HK-2 (cell line): Measurements from ENCODE around the gene PRCP.

Experiments
- DNase-seq: peaks from one replicate; pipeline ENCODE4 v3.0.0-alpha.2; 2018; ENCODE audit not compliant: unreplicated experiment

PRCP gene

DNA sequence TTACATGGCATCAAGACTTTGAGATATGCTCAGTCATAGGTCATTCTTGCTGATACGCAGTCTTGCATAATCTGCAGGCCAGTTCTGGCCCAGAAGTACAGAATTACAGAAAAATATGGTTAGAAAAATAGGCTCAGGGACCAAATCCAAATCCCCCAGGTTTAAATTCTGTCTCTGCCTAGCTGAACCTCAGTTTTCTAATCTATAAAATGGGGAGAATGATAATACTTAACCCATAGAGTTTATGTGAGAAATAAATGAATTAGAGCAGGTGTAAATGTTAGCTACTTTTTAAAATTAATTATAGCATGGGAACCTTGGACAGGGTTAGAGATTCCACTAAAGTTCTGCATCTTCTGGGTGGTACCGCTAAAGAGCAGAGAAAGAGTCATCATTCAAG is 114.2 kb downstream of the PRCP start:
- no peak for DNase-seq

DNA sequence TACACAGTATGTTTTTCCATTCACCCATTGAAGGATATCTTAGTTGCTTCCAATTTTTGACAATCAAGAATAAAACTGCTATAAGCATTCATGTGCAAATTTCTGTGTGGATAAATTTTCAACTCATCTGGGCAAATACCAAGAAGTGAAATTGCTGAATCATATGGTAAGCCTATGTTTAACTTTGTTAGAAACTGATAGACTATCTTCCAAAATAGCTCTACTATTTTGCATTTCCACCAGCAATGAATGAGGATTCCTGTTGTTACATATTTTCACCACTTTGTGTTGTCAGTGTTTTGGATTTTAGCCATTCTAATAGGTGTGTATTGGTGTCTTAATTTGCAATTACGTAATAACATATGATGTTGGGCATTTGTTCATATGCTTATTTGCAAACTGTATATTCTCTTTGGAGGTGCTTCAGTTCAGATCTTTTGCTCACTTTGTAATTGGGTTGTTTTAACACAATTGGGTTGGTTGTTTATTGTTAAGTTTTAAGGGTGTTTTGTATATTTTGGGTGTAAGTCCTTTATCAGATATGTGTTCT is 117.3 kb downstream of the PRCP start:
- no peak for DNase-seq

DNA sequence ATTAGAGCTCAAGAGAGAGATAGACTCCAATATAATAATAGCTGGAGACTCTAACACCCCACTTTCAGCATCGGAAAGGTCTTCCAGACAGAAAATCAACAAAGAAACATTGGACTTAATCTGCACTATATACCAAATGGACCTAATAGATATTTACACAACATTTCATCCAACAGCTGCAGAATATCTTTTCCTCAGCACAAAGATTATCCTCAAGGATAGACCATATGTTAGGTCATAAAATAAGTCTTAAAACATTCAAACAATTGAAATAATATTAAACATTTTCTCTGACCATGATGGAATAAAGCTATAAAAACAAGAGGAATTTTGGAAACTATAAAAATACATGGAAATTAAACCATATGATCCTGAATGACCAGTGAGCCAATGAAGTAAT is 121.5 kb downstream of the PRCP start:
- DNase-seq = no peak

DNA sequence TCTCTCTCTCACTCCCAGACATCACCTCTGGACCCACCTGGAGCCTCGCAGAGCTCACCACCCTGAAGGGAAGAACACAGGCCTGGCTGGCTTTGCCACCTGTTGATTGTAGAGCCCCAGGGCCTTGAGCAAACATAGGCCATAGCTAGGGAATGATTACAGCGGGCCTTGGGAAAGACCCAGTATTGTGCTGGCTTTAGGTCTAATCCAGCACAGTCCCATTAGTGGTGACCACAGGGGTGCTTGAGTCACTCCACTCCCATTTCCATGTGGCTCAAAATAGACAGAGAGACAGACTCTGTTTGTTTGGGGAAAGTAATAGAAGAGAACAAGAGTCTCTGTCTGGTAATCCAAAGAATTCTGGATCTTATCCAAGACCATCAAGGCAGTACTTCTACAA is 123.9 kb downstream of the PRCP start:
- DNase-seq = no peak

DNA sequence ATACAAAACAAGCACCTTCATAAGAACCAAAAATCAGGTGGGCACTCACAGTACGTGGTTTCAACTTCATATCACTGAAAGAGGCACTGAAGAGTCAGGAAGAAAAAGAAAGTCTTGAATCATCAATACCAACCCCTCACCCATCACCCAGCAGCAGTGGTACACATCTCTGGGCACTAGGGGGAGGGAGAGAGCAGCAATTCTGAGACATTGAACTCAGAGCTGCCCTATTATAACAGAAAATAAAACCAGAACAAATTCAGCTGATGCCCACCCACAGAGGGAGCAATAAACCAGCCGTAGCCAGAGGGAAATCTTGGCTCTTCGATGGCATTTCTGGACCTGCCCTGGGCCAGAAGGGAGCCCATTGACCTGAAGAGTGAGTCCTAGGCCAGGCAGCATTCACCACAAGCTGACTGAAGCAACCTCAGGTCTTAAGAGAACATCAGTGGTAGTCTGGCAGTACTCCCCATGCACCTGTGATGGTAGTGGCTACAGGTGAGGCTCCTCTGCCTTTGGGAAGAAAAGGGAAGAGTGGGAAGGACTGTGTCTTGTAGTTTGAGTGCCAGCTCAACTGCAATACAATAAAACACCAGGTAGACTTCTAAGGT is 124.4 kb downstream of the PRCP start:
- peak; percentile 32 for DNase-seq

DNA sequence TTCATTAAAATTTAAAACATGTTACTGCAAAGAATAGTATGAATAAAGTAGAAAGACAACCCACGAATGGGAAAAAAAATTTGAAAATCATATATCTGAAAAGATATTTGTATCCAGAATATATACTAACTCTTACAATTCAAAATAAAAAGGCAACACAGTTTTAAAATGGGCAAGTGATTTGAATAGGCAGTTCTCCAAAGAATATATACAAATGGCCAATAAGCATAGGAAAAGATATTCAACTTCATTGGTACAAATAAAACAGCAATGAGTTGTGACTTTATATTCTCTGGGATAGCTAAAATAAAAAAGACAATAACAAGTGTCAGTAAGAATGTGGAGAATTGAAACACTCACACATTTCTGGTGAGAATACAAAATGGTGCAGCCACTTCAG is 125.0 kb downstream of the PRCP start:
- DNase-seq = no peak
